Retinal pigment epithelial cell (primary cell): Measurements from ENCODE around the gene HOXC6.

Experiments used
- DNase-seq: peaks from one replicate; pipeline ENCODE4 v3.0.0-alpha.2; 2010; ENCODE audit warnings: low read depth
- H3K4me3 ChIP-seq: 2 replicates; pipeline ENCODE4 v1.5.1; 2011; ENCODE audit warnings: mild to moderate bottlenecking, low read length, control low read depth, moderate library complexity
- CTCF ChIP-seq: conservative IDR thresholded peaks from 2 replicates; pipeline ENCODE4 v1.5.1; 2011; ENCODE audit warnings: low read depth, low read length, control low read depth, inconsistent platforms

The HOXC6 gene

GRCh38 chr12:54024581-54025305 is 3.5 kb upstream of the HOXC6 start:
- H3K4me3 ChIP-seq = no peak overlapping the region
- no peak for DNase-seq

GRCh38 chr12:54025499-54026405 is 2.5 kb upstream of the HOXC6 start:
- no peak overlapping the region for H3K4me3 ChIP-seq
- no peak for DNase-seq
- TF ChIP-seq CTCF = no peak

More at GRCh38 chr12:54024581-54025305, 3.5 kb upstream of the HOXC6 start:
- no peak for TF ChIP-seq CTCF

- no peak for DNase-seq
- TF ChIP-seq CTCF = no peak
- no peak overlapping the region for H3K4me3 ChIP-seq
These were observed 1.4 kb upstream of the HOXC6 start for GRCh38 chr12:54026640-54027441.

- no peak overlapping the region for H3K4me3 ChIP-seq
- no peak for TF ChIP-seq CTCF
These were observed 826 bp upstream of the HOXC6 start for GRCh38 chr12:54027442-54027786.

GRCh38 chr12:54029529-54030441 is 1.5 kb downstream of the HOXC6 start:
- DNase-seq = no peak
- no peak for TF ChIP-seq CTCF
- no peak overlapping the region for H3K4me3 ChIP-seq

More at GRCh38 chr12:54027442-54027786, 826 bp upstream of the HOXC6 start:
- DNase-seq = no peak

GRCh38 chr12:54030442-54030801 is 2.2 kb downstream of the HOXC6 start:
- no peak overlapping the region for H3K4me3 ChIP-seq
- no peak for TF ChIP-seq CTCF
- DNase-seq = no peak
